DND-41 (cell line): Measurements from ENCODE around the gene CNTFR.

Source experiments
- ATAC-seq: fragments of 200-7000 bp; cut with Tn5 transposase; 3 replicates; pipeline ENCODE4 v1.9.1; 2021; ENCODE audit warnings: low read depth; ENCODE audit not compliant: insufficient read depth
- DNase-seq: peaks from one replicate; pipeline ENCODE4 v3.0.0-alpha.2; 2020
- H2AFZ ChIP-seq: 2 replicates; pipeline ENCODE4 v1.6.0; 2012; ENCODE audit warnings: low read depth, low read length
- H3K27ac ChIP-seq: 2 replicates; pipeline ENCODE4 v1.5.1; 2012; ENCODE audit warnings: low read length, inconsistent platforms
- H3K27me3 ChIP-seq: fragments of 200-600 bp; sonication (generic); 2 replicates; pipeline ENCODE4 v1.6.0; 2012; ENCODE audit warnings: low read length, mild to moderate bottlenecking, inconsistent platforms; ENCODE audit not compliant: insufficient read depth, poor library complexity
- H3K36me3 ChIP-seq: 2 replicates; pipeline ENCODE4 v1.5.1; 2012; ENCODE audit warnings: low read length, inconsistent platforms; ENCODE audit not compliant: insufficient read depth
- H3K4me1 ChIP-seq: 2 replicates; pipeline ENCODE4 v1.5.1; 2012; ENCODE audit warnings: mild to moderate bottlenecking, low read length; ENCODE audit not compliant: insufficient read depth
- H3K4me2 ChIP-seq: 2 replicates; pipeline ENCODE4 v1.6.0; 2012; ENCODE audit warnings: mild to moderate bottlenecking, moderate library complexity, low read length, inconsistent platforms; ENCODE audit not compliant: insufficient read depth
- H3K4me3 ChIP-seq, 2 experiments: fragments of 200-600 bp in 1 of 2; shearing (Covaris generic) in 1 of 2; 2 replicates each; pipeline ENCODE4 v1.5.1; 2012 to 2016; ENCODE audit warnings: inconsistent platforms in 2 of 2, low read length in 2 of 2, mild to moderate bottlenecking in 2 of 2, low read depth in 1 of 2, moderate library complexity in 1 of 2
- H3K79me2 ChIP-seq: 2 replicates; pipeline ENCODE4 v1.6.0; 2012; ENCODE audit warnings: low read length, inconsistent platforms; ENCODE audit not compliant: insufficient read depth
- H3K9ac ChIP-seq: 2 replicates; pipeline ENCODE4 v1.6.0; 2012; ENCODE audit warnings: low read depth, mild to moderate bottlenecking, inconsistent platforms, low read length, moderate library complexity
- H3K9me3 ChIP-seq: 2 replicates; pipeline ENCODE4 v1.5.1; 2012; ENCODE audit warnings: low read length, moderate library complexity, mild to moderate bottlenecking, inconsistent platforms; ENCODE audit not compliant: insufficient read depth, severe bottlenecking
- H4K20me1 ChIP-seq: 2 replicates; pipeline ENCODE4 v1.6.0; 2012; ENCODE audit warnings: low read length; ENCODE audit not compliant: insufficient read depth
- EZH2 ChIP-seq: IDR thresholded peaks from 3 replicates; pipeline ENCODE4 v1.6.1; 2012; ENCODE audit warnings: borderline replicate concordance, low read depth, mild to moderate bottlenecking, moderate library complexity, low read length, inconsistent platforms; ENCODE audit not compliant: severe bottlenecking
- TF ChIP-seq, protein P1 (sequence below): IDR thresholded peaks from 2 replicates; pipeline ENCODE4 v1.5.1; 2012; ENCODE audit warnings: borderline replicate concordance, low read length, moderate library complexity, mild to moderate bottlenecking; ENCODE audit not compliant: poor library complexity, severe bottlenecking; ENCODE audit errors: extremely low read depth

The CNTFR gene

DNA sequence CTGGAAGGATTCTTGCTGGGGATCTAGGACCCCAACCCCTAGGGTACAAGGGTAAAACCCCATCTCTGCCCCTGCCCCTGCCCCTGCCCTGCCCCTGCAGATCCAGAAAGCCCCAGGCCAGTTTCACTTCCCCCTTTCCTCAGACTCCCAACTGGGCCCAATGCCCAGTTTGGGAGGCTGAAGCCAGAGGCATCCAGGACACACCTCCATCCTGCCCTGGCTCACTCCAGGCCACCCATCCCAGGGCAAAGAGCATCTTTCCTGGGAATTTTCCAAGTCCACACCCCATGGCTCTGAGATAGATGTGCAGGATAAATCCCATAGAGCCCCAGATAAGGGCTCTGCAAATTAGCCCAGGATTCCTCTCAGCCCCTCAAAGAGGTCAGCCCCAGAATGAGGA is 17.4 kb downstream of the CNTFR start:
- no peak for TF ChIP-seq EZH2
- TF ChIP-seq, protein P1, sequence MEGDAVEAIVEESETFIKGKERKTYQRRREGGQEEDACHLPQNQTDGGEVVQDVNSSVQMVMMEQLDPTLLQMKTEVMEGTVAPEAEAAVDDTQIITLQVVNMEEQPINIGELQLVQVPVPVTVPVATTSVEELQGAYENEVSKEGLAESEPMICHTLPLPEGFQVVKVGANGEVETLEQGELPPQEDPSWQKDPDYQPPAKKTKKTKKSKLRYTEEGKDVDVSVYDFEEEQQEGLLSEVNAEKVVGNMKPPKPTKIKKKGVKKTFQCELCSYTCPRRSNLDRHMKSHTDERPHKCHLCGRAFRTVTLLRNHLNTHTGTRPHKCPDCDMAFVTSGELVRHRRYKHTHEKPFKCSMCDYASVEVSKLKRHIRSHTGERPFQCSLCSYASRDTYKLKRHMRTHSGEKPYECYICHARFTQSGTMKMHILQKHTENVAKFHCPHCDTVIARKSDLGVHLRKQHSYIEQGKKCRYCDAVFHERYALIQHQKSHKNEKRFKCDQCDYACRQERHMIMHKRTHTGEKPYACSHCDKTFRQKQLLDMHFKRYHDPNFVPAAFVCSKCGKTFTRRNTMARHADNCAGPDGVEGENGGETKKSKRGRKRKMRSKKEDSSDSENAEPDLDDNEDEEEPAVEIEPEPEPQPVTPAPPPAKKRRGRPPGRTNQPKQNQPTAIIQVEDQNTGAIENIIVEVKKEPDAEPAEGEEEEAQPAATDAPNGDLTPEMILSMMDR, result no peak
- Histone ChIP-seq H3K9ac (no peak overlapping the region), H4K20me1 (no peaks in the 10 kb centered on the region; the same call in 1 of the 2 replicates), H2AFZ (no peak overlapping the region), H3K79me2 (no peaks in the 10 kb centered on the region), H3K27me3 (peaks cover 16% of the 10 kb centered on the region), H3K9me3 (no peaks in the 10 kb centered on the region), H3K36me3 (no peaks in the 10 kb centered on the region), H3K4me3 (no peak overlapping the region), H3K27ac (no peak overlapping the region), H3K4me1 (no peaks in the 10 kb centered on the region), H3K4me2 (no peak overlapping the region)
- ATAC-seq (no peak), DNase-seq (no peak)

DNA sequence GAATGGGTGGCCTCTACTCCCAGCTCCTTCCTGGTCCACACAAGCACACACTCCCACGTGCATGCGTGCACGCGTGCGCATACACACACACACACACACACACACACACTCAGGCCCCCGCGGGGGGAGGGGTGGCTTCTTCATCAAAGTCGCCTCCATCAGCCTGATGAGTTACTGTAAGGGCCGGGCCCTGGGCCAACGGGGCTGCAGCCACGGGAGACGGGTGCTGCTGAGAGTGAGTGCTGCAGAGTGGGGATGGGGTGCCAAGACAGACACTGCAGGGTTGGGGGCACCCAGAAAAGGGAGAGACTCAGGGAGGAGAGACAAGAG is 18.1 kb downstream of the CNTFR start:
- no peak for TF ChIP-seq EZH2
- TF ChIP-seq, protein P1, result no peak
- Histone ChIP-seq H3K36me3 (no peaks in the 10 kb centered on the region), H2AFZ (no peak overlapping the region), H3K9ac (no peak overlapping the region), H4K20me1 (no peaks in the 10 kb centered on the region; the same call in 1 of the 2 replicates), H3K4me1 (no peaks in the 10 kb centered on the region), H3K9me3 (no peaks in the 10 kb centered on the region), H3K27ac (no peak overlapping the region), H3K4me3 (no peak overlapping the region), H3K27me3 (peaks cover 11% of the 10 kb centered on the region), H3K79me2 (no peaks in the 10 kb centered on the region), H3K4me2 (no peak overlapping the region)
- no peak for ATAC-seq
- no peak for DNase-seq

DNA sequence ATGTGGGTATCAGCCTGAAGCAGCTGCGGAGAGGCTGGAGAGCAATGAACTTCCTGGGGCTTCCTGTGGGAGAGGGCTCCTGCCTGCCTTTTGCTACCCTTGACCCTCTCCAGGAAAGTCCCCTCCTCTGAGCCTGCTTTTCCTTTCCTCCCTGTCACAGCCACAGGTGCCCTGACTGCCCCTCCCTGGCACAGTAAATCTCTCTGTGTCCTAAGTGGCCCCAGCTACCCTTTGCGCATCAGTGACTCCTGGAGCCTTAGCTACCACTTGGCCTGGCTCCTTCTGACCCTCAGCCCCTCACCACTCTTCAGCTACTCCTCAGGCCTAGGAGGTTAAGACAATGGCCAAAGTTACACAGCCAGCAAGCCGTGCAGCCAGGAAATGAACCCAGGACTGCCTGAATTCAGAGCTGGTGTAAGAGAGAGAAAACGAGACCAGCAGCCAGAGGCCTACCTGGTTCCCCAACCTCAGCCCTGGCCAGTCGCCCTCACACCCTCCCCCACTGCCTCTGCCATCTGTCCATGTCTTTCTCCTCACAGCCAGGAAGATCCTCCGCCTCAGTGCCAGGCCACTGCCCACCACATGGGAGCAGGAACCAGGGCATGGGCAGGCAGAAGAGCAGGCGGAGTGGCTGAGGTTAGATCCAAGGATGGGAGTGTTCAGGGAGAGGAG is 18.6 kb downstream of the CNTFR start:
- ATAC-seq, result no peak
- H3K4me3 ChIP-seq, result no peak overlapping the region

More for the DNA sequence above, 18.6 kb downstream of the CNTFR start:
- Histone ChIP-seq H3K4me2 (no peak overlapping the region), H2AFZ (no peak overlapping the region), H3K27me3 (peaks cover 8% of the 10 kb centered on the region), H3K79me2 (no peaks in the 10 kb centered on the region), H3K36me3 (no peaks in the 10 kb centered on the region), H3K27ac (no peak overlapping the region), H4K20me1 (no peaks in the 10 kb centered on the region; the same call in 1 of the 2 replicates), H3K4me1 (no peaks in the 10 kb centered on the region), H3K9ac (no peak overlapping the region), H3K9me3 (no peaks in the 10 kb centered on the region)
- DNase-seq, result no peak
- no peak for TF ChIP-seq EZH2
- TF ChIP-seq, protein P1, result no peak
